Liver (tissue), 9 donors: ENCODE data around the gene KRR1. TPM values are rescaled to one million over a fixed set of nuclear protein-coding genes. Genes with fewer than 3 reads are reported as not detected.

Experiments
- DNase-seq: peaks from one replicate; pipeline ENCODE4 v3.0.0-alpha.2; 2017; ENCODE audit warnings: low spot score
- H3K27ac ChIP-seq, 2 donors: one replicate each; pipeline ENCODE4 v1.7.0; 2013; ENCODE audit warnings: inconsistent platforms in 2 of 2, low read length in 2 of 2, control low read depth in 1 of 2, low read depth in 1 of 2, mild to moderate bottlenecking in 1 of 2
- H3K27me3 ChIP-seq, 4 donors: one replicate each; pipeline versions ENCODE4 v1.6.1 to v1.7.0; 2013; ENCODE audit warnings: low read length in 3 of 4, inconsistent platforms in 1 of 4, mild to moderate bottlenecking in 1 of 4, moderate library complexity in 1 of 4; ENCODE audit not compliant: control insufficient read depth in 4 of 4, insufficient read depth in 4 of 4
- H3K36me3 ChIP-seq, 4 donors: one replicate each; pipeline versions ENCODE4 v1.6.1 to v1.7.0; 2013; ENCODE audit warnings: low read length in 3 of 4, mild to moderate bottlenecking in 3 of 4, low read depth in 1 of 4, moderate library complexity in 1 of 4; ENCODE audit not compliant: control insufficient read depth in 4 of 4, insufficient read depth in 3 of 4
- H3K4me1 ChIP-seq, 4 donors: one replicate each; pipeline versions ENCODE4 v1.6.1 to v1.7.0; 2013; ENCODE audit warnings: low read length in 3 of 4, mild to moderate bottlenecking in 3 of 4, moderate library complexity in 1 of 4; ENCODE audit not compliant: control insufficient read depth in 4 of 4, insufficient read depth in 4 of 4
- H3K4me3 ChIP-seq, 3 donors: one replicate each; pipeline versions ENCODE4 v1.6.1 to v1.7.0; 2013; ENCODE audit warnings: low read length in 3 of 3, control low read depth in 1 of 3, low read depth in 1 of 3, mild to moderate bottlenecking in 1 of 3
- H3K9ac ChIP-seq, 2 donors: one replicate each; pipeline ENCODE4 v1.7.0; 2013; ENCODE audit warnings: low read length in 2 of 2, mild to moderate bottlenecking in 2 of 2, moderate library complexity in 2 of 2, control low read depth in 1 of 2, low read depth in 1 of 2
- H3K9me3 ChIP-seq, 4 donors: one replicate each; pipeline versions ENCODE4 v1.6.1 to v1.7.0; 2013; ENCODE audit warnings: low read length in 3 of 4; ENCODE audit not compliant: control insufficient read depth in 4 of 4
- ATF3 ChIP-seq: IDR thresholded peaks from 2 replicates; pipeline ENCODE4 v1.6.1; 2016; ENCODE audit warnings: antibody characterized with exemption
- CTCF ChIP-seq: fragments of 150-350 bp; IDR thresholded peaks from 2 replicates; pipeline ENCODE4 v1.5.1; 2017; ENCODE audit warnings: improper control_type of control experiment, low read depth, low read length; ENCODE audit not compliant: missing input control
- EGR1 ChIP-seq, 2 donors: IDR thresholded peaks; 2 replicates each; pipeline ENCODE4 v1.6.1; 2016 to 2018; ENCODE audit warnings: antibody characterized with exemption in 2 of 2, low read depth in 2 of 2
- FOXA1 ChIP-seq: IDR thresholded peaks from 2 replicates; pipeline ENCODE4 v1.6.1; 2016; ENCODE audit warnings: antibody characterized with exemption
- FOXA2 ChIP-seq: IDR thresholded peaks from 2 replicates; pipeline ENCODE4 v1.6.1; 2016; ENCODE audit warnings: antibody characterized with exemption
- GABPA ChIP-seq, 2 donors: IDR thresholded peaks in 1 of 2; conservative IDR thresholded peaks in 1 of 2; 2 replicates each; pipeline ENCODE4 v1.6.1; 2016; ENCODE audit warnings: antibody characterized with exemption in 2 of 2, mild to moderate bottlenecking in 1 of 2, moderate library complexity in 1 of 2
- HNF4A ChIP-seq, 2 donors: conservative IDR thresholded peaks; 2 replicates each; pipeline ENCODE4 v1.6.1; 2016; ENCODE audit warnings: antibody characterized with exemption in 2 of 2, mild to moderate bottlenecking in 2 of 2
- HNF4G ChIP-seq: IDR thresholded peaks from 2 replicates; pipeline ENCODE4 v1.6.1; 2016; ENCODE audit warnings: antibody characterized with exemption
- JUND ChIP-seq, 2 donors: IDR thresholded peaks; 2 replicates each; pipeline ENCODE4 v1.6.1; 2016; ENCODE audit warnings: antibody characterized with exemption in 2 of 2
- MAX ChIP-seq: IDR thresholded peaks from 2 replicates; pipeline ENCODE4 v1.6.1; 2016; ENCODE audit warnings: antibody characterized with exemption
- RAD21 ChIP-seq, 2 donors: IDR thresholded peaks; 2 replicates each; pipeline ENCODE4 v1.6.1; 2016; ENCODE audit warnings: antibody characterized with exemption in 2 of 2, mild to moderate bottlenecking in 2 of 2
- REST ChIP-seq: IDR thresholded peaks from 2 replicates; pipeline ENCODE4 v1.6.1; 2016; ENCODE audit warnings: antibody characterized with exemption, mild to moderate bottlenecking
- SP1 ChIP-seq: IDR thresholded peaks from 2 replicates; pipeline ENCODE4 v1.6.1; 2018; ENCODE audit warnings: antibody characterized with exemption, mild to moderate bottlenecking
- YY1 ChIP-seq: IDR thresholded peaks from 2 replicates; pipeline ENCODE4 v1.6.1; 2016; ENCODE audit warnings: antibody characterized with exemption, mild to moderate bottlenecking
- ZBTB33 ChIP-seq: IDR thresholded peaks from 2 replicates; pipeline ENCODE4 v1.6.1; 2016; ENCODE audit warnings: antibody characterized with exemption
- WGBS: extraction: QIAGEN DNeasy Blood & Tissue Kit; methylation state at CpG from one replicate; pipeline ENCODE4 v1.1.7; 2013; 5-methylcytosine and 5-hydroxymethylcytosine counted together
- polyA plus RNA-seq, 2 donors: library from polyadenylated mRNA; stranded (reverse) in 1 of 2; unstranded in 1 of 2; fragments of 200-250 nt in 1 of 2; fragments of >200 nt in 1 of 2; fragmentation: Nextera tagmentation in 1 of 2; extraction: Ambion mirVana in 1 of 2; gene quantifications; one replicate each; pipeline versions ENCODE4 v1.2.1 to v1.2.3, GENCODE V29; 2013 to 2015
- total RNA-seq, 2 donors: library from RNA; depleted of rRNA; stranded (reverse); fragments of >200 nt; gene quantifications; one replicate each; pipeline ENCODE4 v1.2.3, GENCODE V29; 2014
- donor health status: healthy.
- donor health status: healthy.
- donor health status: healthy.
- donor health status: healthy.
- donor health status: healthy.

KRR1 gene
- total and polyA plus RNA-seq, 4 donors = 9.9 to 19.8 (median 14.9) TPM

- no peaks in the 10 kb centered on the region for H3K4me1 ChIP-seq
- 58% methylated on average over 8 of the region's 8 CpGs for WGBS
- TF ChIP-seq SP1 (no peak), HNF4A (conservative IDR thresholded peaks at IDR 0.05) (no peak), RAD21 (IDR thresholded peaks at IDR 0.05) (no peak), HNF4G (no peak), MAX (no peak), EGR1 (IDR thresholded peaks at IDR 0.05; ENCODE audit: low read depth in 2 of 2) (no peak), FOXA2 (no peak), REST (no peak), ZBTB33 (no peak)
- no peak for DNase-seq
- H3K4me3 ChIP-seq = no peak overlapping the region
- H3K9me3 ChIP-seq = no peaks in the 10 kb centered on the region
- no peak overlapping the region for H3K9ac ChIP-seq
- H3K27ac ChIP-seq = no peak overlapping the region
- no peaks in the 10 kb centered on the region for H3K36me3 ChIP-seq
- H3K27me3 ChIP-seq = no peaks in the 10 kb centered on the region
These were observed 39.2 kb upstream of the KRR1 start for GRCh38 chr12:75550401-75551240.

GRCh38 chr12:75549989-75550388 lies 38.6 kb upstream of the KRR1 start:
- no peak for TF ChIP-seq SP1
- TF ChIP-seq CTCF = no peak
- no peak for TF ChIP-seq GABPA (IDR thresholded peaks at IDR 0.05 in 1 of 2, conservative IDR thresholded peaks at IDR 0.05 in 1 of 2)
- no peak for TF ChIP-seq RAD21 (IDR thresholded peaks at IDR 0.05)
- TF ChIP-seq FOXA1 = no peak
- no peak for TF ChIP-seq HNF4A (conservative IDR thresholded peaks at IDR 0.05)
- TF ChIP-seq JUND (IDR thresholded peaks at IDR 0.05) = no peak
- no peak for TF ChIP-seq ATF3
- TF ChIP-seq ZBTB33 = no peak
- TF ChIP-seq FOXA2 = no peak
- no peak for TF ChIP-seq MAX
- TF ChIP-seq YY1 = no peak
- no peak for DNase-seq
- Histone ChIP-seq H3K4me1 (no peaks in the 10 kb centered on the region), H3K36me3 (no peaks in the 10 kb centered on the region), H3K4me3 (no peak overlapping the region), H3K9me3 (no peaks in the 10 kb centered on the region), H3K9ac (no peak overlapping the region), H3K27ac (no peak overlapping the region), H3K27me3 (no peaks in the 10 kb centered on the region)
- WGBS = 79% methylated on average over 2 of the region's 2 CpGs
